Neural cell (in vitro differentiated cells): ENCODE measurements around the gene ZNF496. TPM values are rescaled to one million over a fixed set of nuclear protein-coding genes. Genes with fewer than 3 reads are reported as not detected.

ENCODE experiments used
- H2AFZ ChIP-seq: fragments of 200-600, 300-800 bp; sonication (generic), shearing (Covaris generic); 2 replicates; pipeline ENCODE4 v1.6.0; 2014; ENCODE audit warnings: low read depth, mild to moderate bottlenecking, antibody characterized with exemption, low read length, moderate library complexity
- H3F3A ChIP-seq: fragments of 200-600 bp; shearing (Covaris generic); 2 replicates; pipeline ENCODE4 v1.6.1; 2016; ENCODE audit warnings: mild to moderate bottlenecking, moderate library complexity, mixed read lengths, antibody characterized with exemption, low read length; ENCODE audit not compliant: insufficient read depth, poor library complexity, severe bottlenecking
- H3K27ac ChIP-seq: fragments of 200-600, 300-800 bp; sonication (generic), shearing (Covaris generic); 2 replicates; pipeline ENCODE4 v1.5.1; 2014; ENCODE audit warnings: mild to moderate bottlenecking, low read length, moderate library complexity
- H3K27me3 ChIP-seq: fragments of 300-800, 200-600 bp; sonication (generic), shearing (Covaris generic); 2 replicates; pipeline ENCODE4 v1.6.0; 2014; ENCODE audit warnings: mild to moderate bottlenecking, low read depth, low read length, moderate library complexity; ENCODE audit not compliant: insufficient read depth
- H3K36me3 ChIP-seq: fragments of 300-800, 200-600 bp; sonication (generic), shearing (Covaris generic); 2 replicates; pipeline ENCODE4 v1.5.1; 2014; ENCODE audit warnings: mild to moderate bottlenecking, antibody characterized with exemption, low read length, moderate library complexity; ENCODE audit not compliant: insufficient read depth
- H3K4me2 ChIP-seq: fragments of 300-800, 200-600 bp; sonication (generic), shearing (Covaris generic); 2 replicates; pipeline ENCODE4 v1.6.0; 2014; ENCODE audit warnings: mild to moderate bottlenecking, low read length
- H3K4me3 ChIP-seq: fragments of 300-800, 200-600 bp; sonication (generic), shearing (Covaris generic); 2 replicates; pipeline ENCODE4 v1.5.1; 2014; ENCODE audit warnings: mild to moderate bottlenecking, low read length, moderate library complexity
- H3K79me2 ChIP-seq: fragments of 200-600 bp; shearing (Covaris generic); replicated peaks from 2 replicates; pipeline ENCODE4 v1.6.0; 2014; ENCODE audit warnings: mild to moderate bottlenecking, low read length, moderate library complexity; ENCODE audit not compliant: insufficient read depth
- H3K9ac ChIP-seq: fragments of 300-800, 200-600 bp; sonication (generic), shearing (Covaris generic); 2 replicates; pipeline ENCODE4 v1.6.1; 2016; ENCODE audit warnings: mild to moderate bottlenecking, low read length, mixed read lengths
- H3K9me2 ChIP-seq: fragments of 200-600 bp; shearing (Covaris generic); 2 replicates; pipeline ENCODE4 v1.6.1; 2016; ENCODE audit warnings: mild to moderate bottlenecking, low read length, mixed read lengths; ENCODE audit not compliant: insufficient read depth
- H3K9me3 ChIP-seq: fragments of 200-600, 300-800 bp; sonication (generic), shearing (Covaris generic); 2 replicates; pipeline ENCODE4 v1.6.1; 2016; ENCODE audit warnings: mild to moderate bottlenecking, mixed run types, low read length, moderate library complexity, mixed read lengths
- H4K20me1 ChIP-seq: fragments of 200-600 bp; shearing (Covaris generic); 2 replicates; pipeline ENCODE4 v1.6.1; 2016; ENCODE audit warnings: mild to moderate bottlenecking, mixed run types; ENCODE audit not compliant: insufficient read depth
- CTCF ChIP-seq: fragments of 450-650 bp; IDR thresholded peaks from 2 replicates; pipeline ENCODE4 v1.5.1; 2014; ENCODE audit warnings: antibody characterized with exemption, mild to moderate bottlenecking, moderate library complexity; ENCODE audit not compliant: poor library complexity, severe bottlenecking
- EP300 ChIP-seq: fragments of 450-650 bp; conservative IDR thresholded peaks from 2 replicates; pipeline ENCODE4 v1.6.1; 2014; ENCODE audit warnings: antibody characterized with exemption, mild to moderate bottlenecking, moderate library complexity; ENCODE audit not compliant: poor library complexity, severe bottlenecking
- EZH2 ChIP-seq: fragments of 200-600, 300-800 bp; shearing (Covaris generic), sonication (generic); IDR thresholded peaks from 2 replicates; pipeline ENCODE4 v1.6.1; 2014; ENCODE audit warnings: antibody characterized with exemption, low read length, borderline replicate concordance, mild to moderate bottlenecking; ENCODE audit not compliant: insufficient read depth, poor library complexity, severe bottlenecking
- MXI1 ChIP-seq: fragments of 450-650 bp; conservative IDR thresholded peaks from 2 replicates; pipeline ENCODE4 v1.6.1; 2014; ENCODE audit warnings: antibody characterized with exemption, mild to moderate bottlenecking; ENCODE audit not compliant: poor library complexity, severe bottlenecking
- POLR2AphosphoS5 ChIP-seq: IDR thresholded peaks from 2 replicates; pipeline ENCODE4 v1.6.1; 2012
- RAD21 ChIP-seq: fragments of 450-650 bp; conservative IDR thresholded peaks from 2 replicates; pipeline ENCODE4 v1.6.1; 2014; ENCODE audit warnings: antibody characterized with exemption, mild to moderate bottlenecking, moderate library complexity
- SMC3 ChIP-seq: fragments of 450-650 bp; conservative IDR thresholded peaks from 2 replicates; pipeline ENCODE4 v1.6.1; 2014; ENCODE audit warnings: antibody characterized with exemption, mild to moderate bottlenecking, moderate library complexity; ENCODE audit not compliant: poor library complexity
- TAF1 ChIP-seq: IDR thresholded peaks from 2 replicates; pipeline ENCODE4 v1.6.1; 2012; ENCODE audit warnings: low read depth
- polyA plus RNA-seq: library from polyadenylated mRNA; depleted of rRNA; stranded (reverse); fragments of >200 nt; gene quantifications from 2 replicates; pipeline ENCODE4 v1.2.3, GENCODE V29; 2014
- TF ChIP-seq, protein P1 (sequence below): IDR thresholded peaks from 2 replicates; pipeline ENCODE4 v1.6.1; 2012; ENCODE audit warnings: borderline replicate concordance

Gene ZNF496
- polyA plus RNA-seq, 1 donor from 2014 or later: 25.2 TPM

DNA sequence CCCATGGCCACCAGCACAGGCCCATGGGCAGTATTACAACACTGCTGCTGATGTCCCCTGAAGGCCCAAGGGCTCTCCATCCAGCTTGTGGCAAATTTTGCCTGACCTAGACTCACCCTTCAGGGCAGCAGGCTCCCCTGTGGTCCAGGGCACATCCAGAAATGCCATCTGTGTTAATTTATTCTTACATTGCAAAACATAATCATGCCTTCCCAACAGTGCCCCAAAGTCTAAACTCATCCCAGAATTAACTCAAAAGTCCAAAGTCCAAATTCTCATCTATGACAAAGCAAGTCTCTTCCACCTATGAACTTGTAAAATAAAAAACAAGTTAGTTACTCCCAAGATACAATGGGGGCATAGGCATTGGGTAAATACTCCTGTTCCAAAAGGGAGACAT, 62.5 kb downstream of the ZNF496 start:
- Histone ChIP-seq H4K20me1 (no peaks in the 10 kb centered on the region), H3K9me3 (peaks cover 8% of the 10 kb centered on the region), H3K9ac (no peak overlapping the region), H3F3A (no peaks in the 10 kb centered on the region), H3K36me3 (no peaks in the 10 kb centered on the region), H3K4me3 (no peak overlapping the region), H3K79me2 (no peaks in the 10 kb centered on the region), H3K9me2 (no peaks in the 10 kb centered on the region), H2AFZ (no peak overlapping the region), H3K4me2 (no peak overlapping the region), H3K27ac (no peak overlapping the region), H3K27me3 (no peaks in the 10 kb centered on the region)
- TF ChIP-seq MXI1: no peak
- TF ChIP-seq POLR2AphosphoS5: no peak
- no peak for TF ChIP-seq EP300
- no peak for TF ChIP-seq CTCF
- TF ChIP-seq TAF1: no peak
- TF ChIP-seq RAD21: no peak
- TF ChIP-seq EZH2: no peak
- no peak for TF ChIP-seq SMC3
- TF ChIP-seq, protein P1, sequence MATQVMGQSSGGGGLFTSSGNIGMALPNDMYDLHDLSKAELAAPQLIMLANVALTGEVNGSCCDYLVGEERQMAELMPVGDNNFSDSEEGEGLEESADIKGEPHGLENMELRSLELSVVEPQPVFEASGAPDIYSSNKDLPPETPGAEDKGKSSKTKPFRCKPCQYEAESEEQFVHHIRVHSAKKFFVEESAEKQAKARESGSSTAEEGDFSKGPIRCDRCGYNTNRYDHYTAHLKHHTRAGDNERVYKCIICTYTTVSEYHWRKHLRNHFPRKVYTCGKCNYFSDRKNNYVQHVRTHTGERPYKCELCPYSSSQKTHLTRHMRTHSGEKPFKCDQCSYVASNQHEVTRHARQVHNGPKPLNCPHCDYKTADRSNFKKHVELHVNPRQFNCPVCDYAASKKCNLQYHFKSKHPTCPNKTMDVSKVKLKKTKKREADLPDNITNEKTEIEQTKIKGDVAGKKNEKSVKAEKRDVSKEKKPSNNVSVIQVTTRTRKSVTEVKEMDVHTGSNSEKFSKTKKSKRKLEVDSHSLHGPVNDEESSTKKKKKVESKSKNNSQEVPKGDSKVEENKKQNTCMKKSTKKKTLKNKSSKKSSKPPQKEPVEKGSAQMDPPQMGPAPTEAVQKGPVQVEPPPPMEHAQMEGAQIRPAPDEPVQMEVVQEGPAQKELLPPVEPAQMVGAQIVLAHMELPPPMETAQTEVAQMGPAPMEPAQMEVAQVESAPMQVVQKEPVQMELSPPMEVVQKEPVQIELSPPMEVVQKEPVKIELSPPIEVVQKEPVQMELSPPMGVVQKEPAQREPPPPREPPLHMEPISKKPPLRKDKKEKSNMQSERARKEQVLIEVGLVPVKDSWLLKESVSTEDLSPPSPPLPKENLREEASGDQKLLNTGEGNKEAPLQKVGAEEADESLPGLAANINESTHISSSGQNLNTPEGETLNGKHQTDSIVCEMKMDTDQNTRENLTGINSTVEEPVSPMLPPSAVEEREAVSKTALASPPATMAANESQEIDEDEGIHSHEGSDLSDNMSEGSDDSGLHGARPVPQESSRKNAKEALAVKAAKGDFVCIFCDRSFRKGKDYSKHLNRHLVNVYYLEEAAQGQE: no peak

DNA sequence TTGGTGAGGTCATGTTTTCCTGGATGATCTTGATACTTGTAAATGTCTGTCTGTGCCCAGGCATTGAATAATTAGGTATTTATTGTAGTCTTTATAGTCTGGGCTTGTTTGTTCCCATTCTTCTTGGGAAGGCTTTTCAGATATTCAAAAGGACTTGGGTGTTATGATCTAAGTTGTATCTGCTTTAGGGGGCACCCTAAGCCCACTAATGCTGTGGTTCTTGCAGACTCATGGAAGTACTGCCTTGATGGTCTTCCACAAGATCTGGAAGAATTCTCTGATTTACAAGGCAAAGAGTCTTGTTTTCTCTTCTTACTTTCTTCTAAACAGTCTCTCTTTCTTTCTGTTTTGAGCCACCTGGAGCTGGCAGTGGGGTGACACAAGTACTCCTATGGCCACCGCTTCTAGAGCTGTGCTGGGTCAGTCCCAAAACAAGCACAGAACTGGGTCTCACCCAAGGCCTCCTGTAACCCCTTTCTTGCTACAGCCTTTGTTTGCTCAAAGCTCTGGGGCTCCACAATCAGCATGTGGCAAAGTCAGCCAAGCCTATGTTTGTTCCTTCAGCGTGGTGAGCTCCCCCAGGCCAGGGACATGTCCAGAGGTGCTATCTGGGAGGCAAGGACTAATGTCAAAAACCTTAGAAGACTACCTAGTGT, 63.1 kb downstream of the ZNF496 start:
- no peaks in the 10 kb centered on the region for H3K9me2 ChIP-seq
- H4K20me1 ChIP-seq: no peaks in the 10 kb centered on the region
- H2AFZ ChIP-seq: no peak overlapping the region
- no peak overlapping the region for H3K27ac ChIP-seq
- H3K27me3 ChIP-seq: no peaks in the 10 kb centered on the region
- no peak for TF ChIP-seq MXI1
- no peak for TF ChIP-seq EP300
- TF ChIP-seq EZH2: no peak
- no peak for TF ChIP-seq CTCF
- H3K4me3 ChIP-seq: no peak overlapping the region
- no peak overlapping the region for H3K4me2 ChIP-seq
- peaks cover 8% of the 10 kb centered on the region for H3K9me3 ChIP-seq
- no peaks in the 10 kb centered on the region for H3K36me3 ChIP-seq
- no peaks in the 10 kb centered on the region for H3F3A ChIP-seq
- H3K9ac ChIP-seq: no peak overlapping the region
- H3K79me2 ChIP-seq: no peaks in the 10 kb centered on the region
